ENCODE data around the gene TEX261. TPM values are rescaled to one million over a fixed set of nuclear protein-coding genes. Genes with fewer than 3 reads are reported as not detected.

The TEX261 gene
- total and polyA plus RNA-seq, 7 donors: 31.9 to 70.7 (median 53.8) TPM

- intact Hi-C loops (cut with DNase I): no loop called here
- Histone ChIP-seq H3K27ac (no peak overlapping the region), H3K4me1 (peaks cover 13% of the 10 kb centered on the region), H3K4me3 (no peak overlapping the region), H3K27me3 (ENCODE audit: insufficient read depth in 3 of 3, low read length in 2 of 3) (no peaks in the 10 kb centered on the region), H3K36me3 (ENCODE audit: insufficient read depth in 1 of 2, low read depth in 1 of 2) (peaks cover 3 to 61% of the 10 kb centered on the region in 2 donors), H3K9me3 (no peaks in the 10 kb centered on the region)
- DNase-seq (no peak), ATAC-seq (no peak)
- TF ChIP-seq CTCF (IDR thresholded peaks at IDR 0.05): no peak
- 81 to 88% (median 83%) methylated on average over 9 of the region's 9 CpGs for WGBS, 3 donors
Observed at GRCh38 chr2:70991742-70992141, 2.9 kb downstream of the TEX261 start.

- intact Hi-C loops (cut with DNase I): no loop called here
- no peak for DNase-seq
- H3K9me3 ChIP-seq: no peaks in the 10 kb centered on the region
- H3K36me3 ChIP-seq (ENCODE audit: insufficient read depth in 1 of 2, low read depth in 1 of 2): peaks cover 3 to 66% of the 10 kb centered on the region in 2 donors
- no peak overlapping the region for H3K27ac ChIP-seq
- ATAC-seq: no peak
- whole genome bisulfite sequencing, 3 donors: 76 to 94% (median 76%) methylated on average over 5 of the region's 5 CpGs
- peaks cover 13% of the 10 kb centered on the region for H3K4me1 ChIP-seq
- no peak for TF ChIP-seq CTCF (IDR thresholded peaks at IDR 0.05)
- H3K27me3 ChIP-seq (ENCODE audit: insufficient read depth in 3 of 3, low read length in 2 of 3): no peaks in the 10 kb centered on the region
- no peak overlapping the region for H3K4me3 ChIP-seq
Observed at GRCh38 chr2:70991142-70991541, 3.5 kb downstream of the TEX261 start.

GRCh38 chr2:70990216-70990615, 4.5 kb downstream of the TEX261 start:
- H3K4me3 ChIP-seq: no peak overlapping the region
- no peak for ATAC-seq
- H3K36me3 ChIP-seq (ENCODE audit: insufficient read depth in 1 of 2, low read depth in 1 of 2): peaks cover 3 to 75% of the 10 kb centered on the region in 2 donors
- TF ChIP-seq CTCF (IDR thresholded peaks at IDR 0.05): no peak
- no peaks in the 10 kb centered on the region for H3K27me3 ChIP-seq (ENCODE audit: insufficient read depth in 3 of 3, low read length in 2 of 3)
- H3K4me1 ChIP-seq: peaks cover 13% of the 10 kb centered on the region
- DNase-seq: no peak
- intact Hi-C loops (cut with DNase I): no loop called here
- 65 to 76% (median 74%) methylated on average over 5 of the region's 5 CpGs for WGBS, 3 donors
- no peaks in the 10 kb centered on the region for H3K9me3 ChIP-seq
- H3K27ac ChIP-seq: no peak overlapping the region

GRCh38 chr2:70988726-70989648, 5.7 kb downstream of the TEX261 start:
- Histone ChIP-seq H3K36me3 (ENCODE audit: insufficient read depth in 1 of 2, low read depth in 1 of 2) (peaks cover 3 to 75% of the 10 kb centered on the region in 2 donors), H3K27ac (no peak overlapping the region)
- intact Hi-C loops (cut with DNase I): no loop called here

More at GRCh38 chr2:70988726-70989648, 5.7 kb downstream of the TEX261 start:
- Histone ChIP-seq H3K4me1 (peaks cover 13% of the 10 kb centered on the region), H3K4me3 (no peak overlapping the region), H3K9me3 (no peaks in the 10 kb centered on the region), H3K27me3 (ENCODE audit: insufficient read depth in 3 of 3, low read length in 2 of 3) (no peaks in the 10 kb centered on the region)
- ATAC-seq (no peak), DNase-seq (no peak)
- TF ChIP-seq CTCF (IDR thresholded peaks at IDR 0.05): no peak
- WGBS, 3 donors: 76 to 85% (median 80%) methylated on average over 16 of the region's 16 CpGs

Measured in psoas muscle (tissue), 8 donors.